Neural cell (in vitro differentiated cells): ENCODE data around the gene CAMK2D. TPM values are rescaled to one million over a fixed set of nuclear protein-coding genes. Genes with fewer than 3 reads are reported as not detected.

Source experiments
- H2AFZ ChIP-seq: fragments of 200-600, 300-800 bp; sonication (generic), shearing (Covaris generic); 2 replicates; pipeline ENCODE4 v1.6.0; 2014; ENCODE audit warnings: low read depth, mild to moderate bottlenecking, antibody characterized with exemption, low read length, moderate library complexity
- H3F3A ChIP-seq: fragments of 200-600 bp; shearing (Covaris generic); 2 replicates; pipeline ENCODE4 v1.6.1; 2016; ENCODE audit warnings: mild to moderate bottlenecking, moderate library complexity, mixed read lengths, antibody characterized with exemption, low read length; ENCODE audit not compliant: insufficient read depth, poor library complexity, severe bottlenecking
- H3K27ac ChIP-seq: fragments of 200-600, 300-800 bp; sonication (generic), shearing (Covaris generic); 2 replicates; pipeline ENCODE4 v1.5.1; 2014; ENCODE audit warnings: mild to moderate bottlenecking, low read length, moderate library complexity
- H3K27me3 ChIP-seq: fragments of 300-800, 200-600 bp; sonication (generic), shearing (Covaris generic); 2 replicates; pipeline ENCODE4 v1.6.0; 2014; ENCODE audit warnings: mild to moderate bottlenecking, low read depth, low read length, moderate library complexity; ENCODE audit not compliant: insufficient read depth
- H3K36me3 ChIP-seq: fragments of 300-800, 200-600 bp; sonication (generic), shearing (Covaris generic); 2 replicates; pipeline ENCODE4 v1.5.1; 2014; ENCODE audit warnings: mild to moderate bottlenecking, antibody characterized with exemption, low read length, moderate library complexity; ENCODE audit not compliant: insufficient read depth
- H3K4me2 ChIP-seq: fragments of 300-800, 200-600 bp; sonication (generic), shearing (Covaris generic); 2 replicates; pipeline ENCODE4 v1.6.0; 2014; ENCODE audit warnings: mild to moderate bottlenecking, low read length
- H3K4me3 ChIP-seq: fragments of 300-800, 200-600 bp; sonication (generic), shearing (Covaris generic); 2 replicates; pipeline ENCODE4 v1.5.1; 2014; ENCODE audit warnings: mild to moderate bottlenecking, low read length, moderate library complexity
- H3K79me2 ChIP-seq: fragments of 200-600 bp; shearing (Covaris generic); replicated peaks from 2 replicates; pipeline ENCODE4 v1.6.0; 2014; ENCODE audit warnings: mild to moderate bottlenecking, low read length, moderate library complexity; ENCODE audit not compliant: insufficient read depth
- H3K9ac ChIP-seq: fragments of 300-800, 200-600 bp; sonication (generic), shearing (Covaris generic); 2 replicates; pipeline ENCODE4 v1.6.1; 2016; ENCODE audit warnings: mild to moderate bottlenecking, low read length, mixed read lengths
- H3K9me2 ChIP-seq: fragments of 200-600 bp; shearing (Covaris generic); 2 replicates; pipeline ENCODE4 v1.6.1; 2016; ENCODE audit warnings: mild to moderate bottlenecking, low read length, mixed read lengths; ENCODE audit not compliant: insufficient read depth
- H3K9me3 ChIP-seq: fragments of 200-600, 300-800 bp; sonication (generic), shearing (Covaris generic); 2 replicates; pipeline ENCODE4 v1.6.1; 2016; ENCODE audit warnings: mild to moderate bottlenecking, mixed run types, low read length, moderate library complexity, mixed read lengths
- H4K20me1 ChIP-seq: fragments of 200-600 bp; shearing (Covaris generic); 2 replicates; pipeline ENCODE4 v1.6.1; 2016; ENCODE audit warnings: mild to moderate bottlenecking, mixed run types; ENCODE audit not compliant: insufficient read depth
- CTCF ChIP-seq: fragments of 450-650 bp; IDR thresholded peaks from 2 replicates; pipeline ENCODE4 v1.5.1; 2014; ENCODE audit warnings: antibody characterized with exemption, mild to moderate bottlenecking, moderate library complexity; ENCODE audit not compliant: poor library complexity, severe bottlenecking
- EP300 ChIP-seq: fragments of 450-650 bp; conservative IDR thresholded peaks from 2 replicates; pipeline ENCODE4 v1.6.1; 2014; ENCODE audit warnings: antibody characterized with exemption, mild to moderate bottlenecking, moderate library complexity; ENCODE audit not compliant: poor library complexity, severe bottlenecking
- EZH2 ChIP-seq: fragments of 200-600, 300-800 bp; shearing (Covaris generic), sonication (generic); IDR thresholded peaks from 2 replicates; pipeline ENCODE4 v1.6.1; 2014; ENCODE audit warnings: antibody characterized with exemption, low read length, borderline replicate concordance, mild to moderate bottlenecking; ENCODE audit not compliant: insufficient read depth, poor library complexity, severe bottlenecking
- POLR2AphosphoS5 ChIP-seq: IDR thresholded peaks from 2 replicates; pipeline ENCODE4 v1.6.1; 2012
- RAD21 ChIP-seq: fragments of 450-650 bp; conservative IDR thresholded peaks from 2 replicates; pipeline ENCODE4 v1.6.1; 2014; ENCODE audit warnings: antibody characterized with exemption, mild to moderate bottlenecking, moderate library complexity
- REST ChIP-seq: IDR thresholded peaks from 2 replicates; pipeline ENCODE4 v1.6.1; 2012; ENCODE audit warnings: borderline replicate concordance
- SMC3 ChIP-seq: fragments of 450-650 bp; conservative IDR thresholded peaks from 2 replicates; pipeline ENCODE4 v1.6.1; 2014; ENCODE audit warnings: antibody characterized with exemption, mild to moderate bottlenecking, moderate library complexity; ENCODE audit not compliant: poor library complexity
- polyA plus RNA-seq: library from polyadenylated mRNA; depleted of rRNA; stranded (reverse); fragments of >200 nt; gene quantifications from 2 replicates; pipeline ENCODE4 v1.2.3, GENCODE V29; 2014

Gene CAMK2D
- polyA plus RNA-seq, 1 donor from 2014 or later, result 27.1 TPM

- Histone ChIP-seq H3K4me3 (no peak overlapping the region), H3K9me3 (no peaks in the 10 kb centered on the region), H3K27me3 (no peaks in the 10 kb centered on the region), H3F3A (no peaks in the 10 kb centered on the region), H3K36me3 (no peaks in the 10 kb centered on the region), H3K27ac (no peak overlapping the region), H4K20me1 (no peaks in the 10 kb centered on the region), H3K9ac (no peak overlapping the region), H3K79me2 (no peaks in the 10 kb centered on the region), H3K9me2 (no peaks in the 10 kb centered on the region), H2AFZ (no peak overlapping the region), H3K4me2 (no peak overlapping the region)
- TF ChIP-seq EZH2 (no peak), REST (no peak), POLR2AphosphoS5 (no peak), SMC3 (no peak), EP300 (no peak), CTCF (no peak), RAD21 (no peak)
These were observed 12.2 kb upstream of the CAMK2D start for GRCh38 chr4:113773756-113774155.

GRCh38 chr4:113773014-113773413, 11.5 kb upstream of the CAMK2D start:
- Histone ChIP-seq H3K36me3 (no peaks in the 10 kb centered on the region), H3F3A (no peaks in the 10 kb centered on the region), H2AFZ (no peak overlapping the region), H3K79me2 (no peaks in the 10 kb centered on the region), H3K4me2 (no peak overlapping the region), H4K20me1 (no peaks in the 10 kb centered on the region), H3K27me3 (no peaks in the 10 kb centered on the region), H3K9me3 (no peaks in the 10 kb centered on the region), H3K9me2 (no peaks in the 10 kb centered on the region), H3K9ac (no peak overlapping the region), H3K4me3 (no peak overlapping the region), H3K27ac (no peak overlapping the region)
- TF ChIP-seq SMC3, result no peak
- TF ChIP-seq RAD21, result no peak
- TF ChIP-seq EZH2, result no peak
- TF ChIP-seq CTCF, result no peak
- TF ChIP-seq POLR2AphosphoS5, result no peak
